CD14-positive monocyte (primary cell): ENCODE measurements around the gene ANAPC13. TPM values are rescaled to one million over a fixed set of nuclear protein-coding genes. Genes with fewer than 3 reads are reported as not detected.

Source experiments
- DNase-seq, 3 donors: peaks; one replicate each; pipeline ENCODE4 v3.0.0-alpha.2; 2011 to 2022
- H2AFZ ChIP-seq: 2 replicates; pipeline ENCODE4 v1.6.0; 2012; ENCODE audit warnings: mild to moderate bottlenecking, low read depth, low read length, inconsistent platforms; ENCODE audit not compliant: insufficient read depth, poor library complexity, severe bottlenecking
- H3K27ac ChIP-seq, 2 donors: 1 replicate in 1 of 2; 2 replicates in 1 of 2; pipeline ENCODE4 v1.5.1; 2012 to 2013; ENCODE audit warnings: low read length in 2 of 2, control low read depth in 1 of 2, inconsistent platforms in 1 of 2, low read depth in 1 of 2, mild to moderate bottlenecking in 1 of 2
- H3K27me3 ChIP-seq, 2 donors: one replicate each; pipeline versions ENCODE4 v1.6.0 to v1.6.1; 2011 to 2013; ENCODE audit warnings: low read length in 2 of 2; ENCODE audit not compliant: control insufficient read depth in 2 of 2, insufficient read depth in 2 of 2
- H3K36me3 ChIP-seq, 2 donors: replicated peaks in 1 of 2; 1 replicate in 1 of 2; 2 replicates in 1 of 2; pipeline versions ENCODE4 v1.5.1 to v1.6.1; 2012 to 2013; ENCODE audit warnings: low read length in 2 of 2, control low read depth in 1 of 2, inconsistent platforms in 1 of 2, mild to moderate bottlenecking in 1 of 2; ENCODE audit not compliant: insufficient read depth in 2 of 2, control insufficient read depth in 1 of 2
- H3K4me1 ChIP-seq, 2 donors: 1 replicate in 1 of 2; 2 replicates in 1 of 2; pipeline versions ENCODE4 v1.5.1 to v1.6.1; 2012 to 2013; ENCODE audit warnings: low read length in 2 of 2, control low read depth in 1 of 2, inconsistent platforms in 1 of 2, mild to moderate bottlenecking in 1 of 2, moderate library complexity in 1 of 2; ENCODE audit not compliant: insufficient read depth in 2 of 2, control insufficient read depth in 1 of 2
- H3K4me2 ChIP-seq: replicated peaks from 2 replicates; pipeline ENCODE3; 2012; ENCODE audit warnings: low read length, moderate library complexity, mild to moderate bottlenecking; ENCODE audit not compliant: poor library complexity, severe bottlenecking; ENCODE audit errors: extremely low read depth
- H3K4me3 ChIP-seq, 3 experiments: fragments of 200-600 bp in 1 of 3; sonication (generic) in 1 of 3; replicated peaks in 1 of 3; 1 replicate in 2 of 3; 2 replicates in 1 of 3; pipeline ENCODE4 v1.5.1; 2011 to 2013; ENCODE audit warnings: low read length in 3 of 3, mild to moderate bottlenecking in 3 of 3, control low read depth in 2 of 3, low read depth in 2 of 3, inconsistent platforms in 1 of 3, moderate library complexity in 1 of 3
- H3K79me2 ChIP-seq: 2 replicates; pipeline ENCODE4 v1.6.0; 2012; ENCODE audit warnings: mild to moderate bottlenecking, control low read depth, inconsistent platforms, low read length, moderate library complexity; ENCODE audit not compliant: insufficient read depth
- H3K9ac ChIP-seq: 2 replicates; pipeline ENCODE4 v1.6.0; 2017; ENCODE audit warnings: low read length, mild to moderate bottlenecking; ENCODE audit not compliant: insufficient read depth, poor library complexity, severe bottlenecking
- H3K9me3 ChIP-seq, 2 donors: replicated peaks in 1 of 2; 1 replicate in 1 of 2; 2 replicates in 1 of 2; pipeline versions ENCODE4 v1.5.1 to v1.6.1; 2012 to 2013; ENCODE audit warnings: low read length in 2 of 2, control low read depth in 1 of 2; ENCODE audit not compliant: control insufficient read depth in 1 of 2, insufficient read depth in 1 of 2
- H4K20me1 ChIP-seq: 2 replicates; pipeline ENCODE4 v1.6.0; 2012; ENCODE audit warnings: mild to moderate bottlenecking, low read length, control low read depth, moderate library complexity; ENCODE audit not compliant: insufficient read depth
- H3K27ac Mint-ChIP-seq, 7 donors: one replicate each; pipeline ENCODE4 v1.8.0; 2020; ENCODE audit warnings: mild to moderate bottlenecking in 7 of 7, mixed read lengths in 7 of 7, moderate library complexity in 6 of 7, inconsistent platforms in 2 of 7
- H3K27me3 Mint-ChIP-seq, 3 donors: one replicate each; pipeline ENCODE4 v1.8.0; 2021 to 2022; ENCODE audit warnings: low read depth in 3 of 3, mild to moderate bottlenecking in 3 of 3, mixed read lengths in 3 of 3, moderate library complexity in 3 of 3, inconsistent platforms in 1 of 3
- H3K36me3 Mint-ChIP-seq, 2 donors: one replicate each; pipeline ENCODE4 v1.8.0; 2020; ENCODE audit warnings: mixed read lengths in 2 of 2, inconsistent platforms in 1 of 2, mild to moderate bottlenecking in 1 of 2
- H3K4me1 Mint-ChIP-seq: one replicate; pipeline ENCODE4 v1.8.0; 2020; ENCODE audit warnings: mild to moderate bottlenecking, mixed read lengths
- H3K4me3 Mint-ChIP-seq, 2 donors: one replicate each; pipeline ENCODE4 v1.8.0; 2020; ENCODE audit warnings: mild to moderate bottlenecking in 2 of 2, mixed read lengths in 2 of 2, moderate library complexity in 1 of 2
- H3K9me3 Mint-ChIP-seq, 7 donors: one replicate each; pipeline ENCODE4 v1.8.0; 2020 to 2022; ENCODE audit warnings: mixed read lengths in 7 of 7, mild to moderate bottlenecking in 6 of 7, moderate library complexity in 6 of 7, inconsistent platforms in 2 of 7
- WGBS: methylation state at CpG from one replicate; pipeline ENCODE4 v1.1.5; 2013; ENCODE audit warnings: missing lambda C conversion rate; ENCODE audit not compliant: insufficient coverage; 5-methylcytosine and 5-hydroxymethylcytosine counted together
- intact Hi-C, 2 donors: fragments of 100-400 bp; cut with micrococcal nuclease; formaldehyde crosslinking; loops; one replicate each; pipeline versions ENCODE4 v1.15.0 to v1.15.1; 2023
- polyA plus RNA-seq, 3 donors: library from polyadenylated mRNA; depleted of rRNA in 1 of 3; unstranded in 2 of 3; stranded (reverse) in 1 of 3; fragments of 300-500 nt in 2 of 3; fragments of >200 nt in 1 of 3; fragmentation: Illumina TruSeq in 2 of 3; gene quantifications; 1 replicate in 2 of 3; 2 replicates in 1 of 3; pipeline ENCODE4 v1.2.3, GENCODE V29; 2012 to 2021
- TF ChIP-seq, protein P1 (sequence below): fragments of 200-600 bp; IDR thresholded peaks from one replicate; pipeline ENCODE4 v1.8.0; 2022; ENCODE audit warnings: antibody characterized with exemption, mild to moderate bottlenecking

The ANAPC13 gene
- polyA plus RNA-seq, 3 donors: 33.5 to 102 (median 92.4) TPM

DNA sequence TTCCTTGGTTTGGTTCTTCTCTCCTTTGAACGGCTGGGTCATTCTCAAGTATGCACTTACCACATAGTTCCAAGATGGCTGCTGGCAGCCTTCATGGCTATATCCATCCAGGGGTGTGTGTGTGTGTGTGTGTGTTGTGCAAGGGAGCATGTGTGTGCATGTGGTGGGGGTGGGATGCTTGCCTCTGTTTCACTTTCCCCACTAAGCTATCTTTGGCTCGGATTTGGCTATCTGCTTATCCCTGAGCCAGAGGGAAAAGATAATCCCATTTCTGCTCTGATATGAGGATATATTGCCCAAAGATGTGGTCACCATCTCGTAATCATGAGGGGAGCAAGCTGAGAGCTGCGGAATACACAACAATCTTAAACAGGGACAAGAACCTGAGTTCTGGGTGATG is 26.2 kb downstream of the ANAPC13 start:
- H3K36me3 ChIP-seq: no peaks in the 10 kb centered on the region
- H3K4me3 ChIP-seq: no peak overlapping the region
- TF ChIP-seq, protein P1, sequence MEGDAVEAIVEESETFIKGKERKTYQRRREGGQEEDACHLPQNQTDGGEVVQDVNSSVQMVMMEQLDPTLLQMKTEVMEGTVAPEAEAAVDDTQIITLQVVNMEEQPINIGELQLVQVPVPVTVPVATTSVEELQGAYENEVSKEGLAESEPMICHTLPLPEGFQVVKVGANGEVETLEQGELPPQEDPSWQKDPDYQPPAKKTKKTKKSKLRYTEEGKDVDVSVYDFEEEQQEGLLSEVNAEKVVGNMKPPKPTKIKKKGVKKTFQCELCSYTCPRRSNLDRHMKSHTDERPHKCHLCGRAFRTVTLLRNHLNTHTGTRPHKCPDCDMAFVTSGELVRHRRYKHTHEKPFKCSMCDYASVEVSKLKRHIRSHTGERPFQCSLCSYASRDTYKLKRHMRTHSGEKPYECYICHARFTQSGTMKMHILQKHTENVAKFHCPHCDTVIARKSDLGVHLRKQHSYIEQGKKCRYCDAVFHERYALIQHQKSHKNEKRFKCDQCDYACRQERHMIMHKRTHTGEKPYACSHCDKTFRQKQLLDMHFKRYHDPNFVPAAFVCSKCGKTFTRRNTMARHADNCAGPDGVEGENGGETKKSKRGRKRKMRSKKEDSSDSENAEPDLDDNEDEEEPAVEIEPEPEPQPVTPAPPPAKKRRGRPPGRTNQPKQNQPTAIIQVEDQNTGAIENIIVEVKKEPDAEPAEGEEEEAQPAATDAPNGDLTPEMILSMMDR: no peak
- H4K20me1 ChIP-seq: no peaks in the 10 kb centered on the region
- WGBS: no CpG with 5 or more reads among the region's 4 CpGs
- no peaks in the 10 kb centered on the region for H3K27me3 ChIP-seq
- no peak overlapping the region for H3K9ac ChIP-seq
- Mint-ChIP-seq H3K4me1 (no peaks in the 10 kb centered on the region), H3K27ac (no peak overlapping the region), H3K4me3 (no peak overlapping the region), H3K36me3 (no peaks in the 10 kb centered on the region), H3K9me3 (peaks cover 0 to 2% (median 0%) of the 10 kb centered on the region in 7 donors), H3K27me3 (peaks cover 3 to 15% (median 13%) of the 10 kb centered on the region in 3 donors)
- DNase-seq: no peak
- intact Hi-C loops: loop anchor here in 1 of 2 donors (10.0 kb wide), 1 partner anchor 125 kb away; no protein-coding TSS in a partner anchor
- H3K4me2 ChIP-seq: no peak overlapping the region
- no peak overlapping the region for H3K27ac ChIP-seq
- no peaks in the 10 kb centered on the region for H3K4me1 ChIP-seq
- H3K9me3 ChIP-seq: no peaks in the 10 kb centered on the region
- H2AFZ ChIP-seq: no peak overlapping the region
- H3K79me2 ChIP-seq: no peaks in the 10 kb centered on the region

DNA sequence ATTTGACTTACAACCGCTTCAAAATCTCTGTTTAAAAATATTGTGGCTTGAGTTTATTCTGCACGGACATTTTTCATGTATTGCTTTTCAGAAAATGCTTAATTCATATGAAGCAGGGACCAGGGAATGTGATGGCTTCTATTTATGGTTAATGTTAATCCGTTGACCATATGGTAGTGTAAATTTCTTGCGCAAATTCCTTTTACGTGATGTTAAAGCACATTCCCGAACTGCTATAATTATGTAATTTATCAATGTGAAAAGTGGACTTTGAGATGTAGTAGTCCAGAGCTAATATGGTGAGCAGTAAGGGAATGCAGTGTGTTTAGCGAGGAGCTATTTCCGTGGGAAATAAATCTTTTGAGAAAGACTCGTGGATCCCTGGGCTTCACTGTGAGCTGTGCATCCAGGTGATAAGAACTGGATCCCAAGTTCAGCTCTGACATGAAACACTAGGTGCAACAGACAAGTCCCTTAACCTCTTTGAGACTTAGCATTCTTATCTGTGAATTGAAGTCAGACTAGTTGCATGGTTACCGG is 27.3 kb downstream of the ANAPC13 start:
- intact Hi-C loops: loop anchor here in 1 of 2 donors (10.0 kb wide), 1 partner anchor 124 kb away; no protein-coding TSS in a partner anchor
- no peaks in the 10 kb centered on the region for H3K36me3 Mint-ChIP-seq
- peaks cover 3 to 16% (median 14%) of the 10 kb centered on the region in 3 donors for H3K27me3 Mint-ChIP-seq
- WGBS: 93% methylated on average over 8 of the region's 10 CpGs
- H3K4me3 ChIP-seq: no peak overlapping the region
- no peaks in the 10 kb centered on the region for H3K36me3 ChIP-seq
- H3K4me3 Mint-ChIP-seq: no peak overlapping the region
- no peaks in the 10 kb centered on the region for H3K79me2 ChIP-seq
- no peaks in the 10 kb centered on the region for H3K4me1 Mint-ChIP-seq
- no peak overlapping the region for H2AFZ ChIP-seq
- H3K9me3 Mint-ChIP-seq: peaks cover 0 to 2% (median 0%) of the 10 kb centered on the region in 7 donors
- H3K4me2 ChIP-seq: no peak overlapping the region
- no peaks in the 10 kb centered on the region for H3K4me1 ChIP-seq
- no peaks in the 10 kb centered on the region for H3K27me3 ChIP-seq
- TF ChIP-seq, protein P1: no peak
- H3K9ac ChIP-seq: no peak overlapping the region
- H3K27ac ChIP-seq: no peak overlapping the region
- no peak for DNase-seq
- no peaks in the 10 kb centered on the region for H3K9me3 ChIP-seq
- no peak overlapping the region for H3K27ac Mint-ChIP-seq
- H4K20me1 ChIP-seq: no peaks in the 10 kb centered on the region
